VCaP (cell line): ENCODE data around the gene TGFA.
A peak's percentile ranks its signal among the peaks of the same experiment; 100 is the strongest.

Source experiments
- H3K27ac ChIP-seq: fragments of 450-650 bp; 2 replicates; pipeline ENCODE4 v1.5.1; 2017
- TF ChIP-seq, protein P1 (sequence below): fragments of 450-650 bp; conservative IDR thresholded peaks from 2 replicates; pipeline ENCODE4 v1.5.1; 2017; ENCODE audit warnings: mild to moderate bottlenecking, moderate library complexity

The TGFA gene

DNA sequence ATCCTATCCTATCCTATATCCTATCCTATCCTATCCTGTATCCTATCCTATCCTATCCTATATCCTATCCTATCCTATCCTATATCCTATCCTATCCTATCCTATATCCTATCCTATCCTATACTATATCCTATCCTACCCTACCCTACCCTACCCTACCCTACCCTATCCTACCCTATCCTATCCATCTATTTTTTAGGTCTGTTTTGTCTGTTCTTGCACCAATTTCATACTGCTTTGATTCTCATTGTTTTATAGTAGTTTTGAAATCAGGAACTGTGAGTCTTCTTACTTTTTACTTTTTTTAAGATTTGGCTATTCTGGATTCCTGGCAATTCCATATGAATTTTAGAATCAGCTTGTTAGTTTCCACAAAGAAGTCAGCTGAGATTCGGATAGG lies 118.5 kb downstream of the TGFA start:
- TF ChIP-seq, protein P1, sequence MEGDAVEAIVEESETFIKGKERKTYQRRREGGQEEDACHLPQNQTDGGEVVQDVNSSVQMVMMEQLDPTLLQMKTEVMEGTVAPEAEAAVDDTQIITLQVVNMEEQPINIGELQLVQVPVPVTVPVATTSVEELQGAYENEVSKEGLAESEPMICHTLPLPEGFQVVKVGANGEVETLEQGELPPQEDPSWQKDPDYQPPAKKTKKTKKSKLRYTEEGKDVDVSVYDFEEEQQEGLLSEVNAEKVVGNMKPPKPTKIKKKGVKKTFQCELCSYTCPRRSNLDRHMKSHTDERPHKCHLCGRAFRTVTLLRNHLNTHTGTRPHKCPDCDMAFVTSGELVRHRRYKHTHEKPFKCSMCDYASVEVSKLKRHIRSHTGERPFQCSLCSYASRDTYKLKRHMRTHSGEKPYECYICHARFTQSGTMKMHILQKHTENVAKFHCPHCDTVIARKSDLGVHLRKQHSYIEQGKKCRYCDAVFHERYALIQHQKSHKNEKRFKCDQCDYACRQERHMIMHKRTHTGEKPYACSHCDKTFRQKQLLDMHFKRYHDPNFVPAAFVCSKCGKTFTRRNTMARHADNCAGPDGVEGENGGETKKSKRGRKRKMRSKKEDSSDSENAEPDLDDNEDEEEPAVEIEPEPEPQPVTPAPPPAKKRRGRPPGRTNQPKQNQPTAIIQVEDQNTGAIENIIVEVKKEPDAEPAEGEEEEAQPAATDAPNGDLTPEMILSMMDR: no peak
- no peak overlapping the region for H3K27ac ChIP-seq

DNA sequence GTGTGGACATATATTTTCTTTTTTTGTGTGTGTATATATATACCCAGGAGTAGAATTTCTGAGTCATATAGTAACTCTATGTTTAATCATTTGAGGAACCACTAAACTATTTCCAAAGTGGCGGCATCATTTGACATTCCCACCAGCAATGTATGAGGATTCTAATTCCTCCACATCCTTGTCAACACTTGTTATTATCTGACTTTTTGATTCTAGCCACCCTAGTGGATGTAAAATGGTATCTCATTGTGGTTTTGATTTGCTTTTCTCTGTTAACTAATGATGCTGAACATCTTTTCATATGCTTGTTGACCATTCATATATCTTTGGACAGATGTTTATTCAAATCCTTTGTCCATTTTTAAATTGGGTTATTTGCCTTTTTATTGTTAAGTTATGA lies 120.3 kb downstream of the TGFA start:
- TF ChIP-seq, protein P1: no peak
- H3K27ac ChIP-seq: no peak overlapping the region

DNA sequence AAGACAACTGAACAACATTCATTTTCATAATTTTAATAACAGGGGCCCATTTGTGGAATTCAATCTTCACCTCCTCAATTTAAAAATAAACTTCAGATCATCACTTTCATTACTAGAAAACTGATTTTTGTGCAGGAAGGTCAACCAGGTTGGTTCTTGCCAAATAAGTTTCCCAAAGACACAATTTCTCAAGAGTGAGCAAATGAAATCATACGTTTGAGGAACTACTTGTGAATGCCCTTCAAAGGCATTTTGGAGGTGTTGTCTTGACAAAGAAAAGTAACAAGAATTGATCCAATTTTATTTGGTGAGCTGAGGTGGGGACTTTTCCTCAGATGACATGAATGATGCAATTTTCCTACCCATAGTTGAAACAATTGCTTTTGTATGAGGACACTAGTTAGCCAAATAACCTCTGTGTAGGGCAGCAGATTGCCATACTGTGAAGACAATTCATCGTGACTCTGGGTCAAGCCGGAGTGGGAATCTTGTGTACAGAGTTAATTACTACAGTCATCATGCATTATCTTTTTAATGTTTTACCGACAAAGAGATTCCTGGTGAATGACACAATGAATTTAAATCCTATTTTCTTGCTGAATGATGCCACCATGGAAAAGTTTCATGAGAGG lies 121.8 kb downstream of the TGFA start:
- no peak overlapping the region for H3K27ac ChIP-seq
- TF ChIP-seq, protein P1: no peak

DNA sequence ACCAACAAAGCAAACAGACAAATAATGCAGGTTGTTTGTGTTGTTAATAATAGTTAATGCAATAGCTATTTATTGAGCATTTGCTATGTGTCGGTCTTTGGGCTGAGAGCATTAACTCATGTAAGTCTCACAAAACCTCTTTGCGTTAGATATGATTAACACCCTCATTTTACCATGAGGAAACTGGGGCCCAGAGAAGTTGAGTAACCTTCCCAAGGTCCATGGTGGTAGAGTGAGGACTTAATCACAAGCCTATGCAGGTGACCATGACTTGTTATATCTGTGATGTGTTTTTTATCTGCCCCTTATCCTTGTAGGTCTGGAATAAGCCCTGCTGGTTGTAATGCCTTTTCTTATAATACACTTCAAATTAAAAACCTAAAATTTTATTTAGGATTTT lies 127.3 kb downstream of the TGFA start:
- TF ChIP-seq, protein P1: no peak
- H3K27ac ChIP-seq: no peak overlapping the region

DNA sequence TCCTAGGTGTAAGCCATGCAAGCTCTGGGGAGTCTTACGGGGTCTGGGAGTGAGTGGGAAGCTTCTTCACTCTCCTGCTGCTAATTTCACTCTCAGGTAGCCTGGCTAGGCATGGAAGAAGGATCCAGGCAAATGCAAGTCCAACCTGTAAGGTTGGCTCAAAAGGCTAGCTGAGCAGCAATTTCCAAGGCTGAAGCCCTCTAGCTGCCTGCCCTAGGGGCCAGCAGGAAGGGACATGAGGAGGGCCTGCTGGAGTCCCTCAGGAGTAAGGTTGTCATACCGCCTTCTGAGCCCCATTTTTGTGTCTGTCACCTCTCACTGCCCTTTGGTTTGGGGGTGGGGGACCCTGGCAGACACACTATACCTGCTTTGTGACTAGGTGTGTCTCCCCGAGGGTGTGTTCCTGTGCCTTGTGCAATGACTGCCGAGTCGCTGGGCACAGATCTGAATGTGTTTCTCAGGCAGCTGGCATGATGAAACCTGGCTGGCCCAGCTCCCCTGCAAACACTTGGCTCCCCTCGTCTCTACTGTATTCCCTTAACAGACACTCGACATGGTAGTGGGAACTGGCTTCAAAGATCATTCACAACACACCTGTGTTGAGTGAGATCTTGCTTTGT lies 127.8 kb downstream of the TGFA start:
- no peak overlapping the region for H3K27ac ChIP-seq
- TF ChIP-seq, protein P1: no peak

DNA sequence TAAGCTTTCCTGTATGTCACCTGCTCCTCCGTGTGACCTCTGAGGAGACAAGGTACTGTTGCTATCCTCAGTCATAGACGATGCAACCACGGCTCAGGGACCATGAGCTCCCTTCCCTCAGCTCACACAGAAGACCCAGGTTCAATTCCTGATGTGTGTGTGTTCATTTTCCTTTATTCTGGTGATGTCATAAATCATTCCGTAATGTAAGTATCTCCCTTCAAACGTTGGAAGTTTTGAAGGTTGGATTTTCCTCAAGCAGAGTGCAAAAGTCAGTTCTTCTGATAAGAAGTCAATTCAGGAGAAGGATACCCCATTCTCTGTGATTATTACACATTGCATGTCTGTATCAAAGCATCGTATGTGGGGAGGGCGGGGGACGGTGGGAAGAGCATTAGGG lies 132.9 kb downstream of the TGFA start:
- TF ChIP-seq, protein P1: no peak

DNA sequence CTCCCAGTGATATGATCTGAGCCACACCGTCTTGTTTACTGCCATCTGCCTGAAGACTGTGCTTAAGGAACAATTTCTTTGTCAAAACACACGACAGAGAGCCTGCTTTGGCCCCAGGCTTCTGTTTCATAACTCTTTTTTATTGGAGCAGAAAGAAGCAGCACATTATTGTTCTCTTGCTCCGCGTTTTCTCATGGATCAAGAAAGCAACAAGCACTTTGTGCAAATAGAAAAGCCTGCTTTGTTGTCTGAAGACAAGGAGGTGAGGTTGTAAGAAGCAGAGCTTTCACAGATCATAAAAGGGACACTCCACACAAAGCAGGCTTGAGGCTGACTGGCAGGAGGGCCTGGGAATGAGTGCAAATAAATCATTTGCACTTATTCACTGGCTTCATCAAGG lies 133.5 kb downstream of the TGFA start:
- peak overlapping the region; percentile 58 for H3K27ac ChIP-seq
- TF ChIP-seq, protein P1: no peak

More for the DNA sequence above, 132.9 kb downstream of the TGFA start:
- H3K27ac ChIP-seq: peak overlapping the region; percentile 58
